ENCODE data around the gene ABLIM1.

DNA sequence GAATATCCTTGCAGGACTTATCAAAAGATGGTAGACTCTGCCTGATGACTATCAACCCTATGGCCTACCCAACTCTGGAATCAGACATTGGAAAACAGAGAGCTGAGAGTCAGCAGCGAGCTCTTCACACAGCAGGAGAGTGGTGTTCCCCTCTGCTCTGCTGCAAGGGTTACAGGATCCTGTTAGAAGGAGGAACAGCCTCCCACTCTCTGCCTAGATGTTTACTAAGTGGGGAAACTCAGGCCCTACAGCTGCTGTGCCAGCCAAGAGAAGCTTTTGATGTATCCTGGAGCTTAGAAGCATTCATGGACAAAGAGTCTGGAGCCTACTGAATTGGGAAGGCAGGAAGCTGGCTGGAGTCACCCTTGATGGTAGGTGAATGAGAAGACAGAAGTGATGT lies 104.6 kb downstream of the ABLIM1 start:
- TF ChIP-seq POLR2A (IDR thresholded peaks at IDR 0.05): no peak
- TF ChIP-seq, protein P1, sequence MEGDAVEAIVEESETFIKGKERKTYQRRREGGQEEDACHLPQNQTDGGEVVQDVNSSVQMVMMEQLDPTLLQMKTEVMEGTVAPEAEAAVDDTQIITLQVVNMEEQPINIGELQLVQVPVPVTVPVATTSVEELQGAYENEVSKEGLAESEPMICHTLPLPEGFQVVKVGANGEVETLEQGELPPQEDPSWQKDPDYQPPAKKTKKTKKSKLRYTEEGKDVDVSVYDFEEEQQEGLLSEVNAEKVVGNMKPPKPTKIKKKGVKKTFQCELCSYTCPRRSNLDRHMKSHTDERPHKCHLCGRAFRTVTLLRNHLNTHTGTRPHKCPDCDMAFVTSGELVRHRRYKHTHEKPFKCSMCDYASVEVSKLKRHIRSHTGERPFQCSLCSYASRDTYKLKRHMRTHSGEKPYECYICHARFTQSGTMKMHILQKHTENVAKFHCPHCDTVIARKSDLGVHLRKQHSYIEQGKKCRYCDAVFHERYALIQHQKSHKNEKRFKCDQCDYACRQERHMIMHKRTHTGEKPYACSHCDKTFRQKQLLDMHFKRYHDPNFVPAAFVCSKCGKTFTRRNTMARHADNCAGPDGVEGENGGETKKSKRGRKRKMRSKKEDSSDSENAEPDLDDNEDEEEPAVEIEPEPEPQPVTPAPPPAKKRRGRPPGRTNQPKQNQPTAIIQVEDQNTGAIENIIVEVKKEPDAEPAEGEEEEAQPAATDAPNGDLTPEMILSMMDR (IDR thresholded peaks at IDR 0.05 in 4 of 5, conservative IDR thresholded peaks at IDR 0.05 in 1 of 5): no peak
